Measurements from ENCODE around the gene ATP5PF.
A peak's percentile ranks its signal among the peaks of the same experiment; 100 is the strongest.
"Not testable (repeated sequence)": the region's sequence is repeated elsewhere in the genome, so short reads cannot be mapped to it uniquely, and the experiment has no call there.

Gene ATP5PF

DNA sequence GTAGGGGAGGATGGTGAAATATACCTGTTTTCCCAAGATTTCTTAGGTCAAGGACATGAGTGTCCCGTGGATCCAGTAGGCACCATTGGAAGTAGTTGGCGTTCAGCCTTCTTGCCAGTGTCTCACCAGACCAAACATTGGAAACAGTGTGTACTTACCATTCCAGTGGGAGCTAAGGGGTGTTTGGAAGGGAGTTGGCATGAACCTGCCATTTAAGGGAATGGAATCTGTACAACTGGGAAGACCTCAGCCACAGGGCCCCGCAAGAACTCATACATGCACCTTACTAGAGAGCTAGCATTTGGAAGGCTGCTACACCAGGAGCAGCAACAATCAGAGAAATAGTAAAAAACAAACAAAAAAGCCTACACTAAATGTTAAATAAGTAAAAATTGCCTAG, 12.7 kb downstream of the ATP5PF start:
- no peak for DNase-seq

GRCh38 chr21:25717491-25718147, 17.1 kb downstream of the ATP5PF start:
- DNase-seq = no peak

DNA sequence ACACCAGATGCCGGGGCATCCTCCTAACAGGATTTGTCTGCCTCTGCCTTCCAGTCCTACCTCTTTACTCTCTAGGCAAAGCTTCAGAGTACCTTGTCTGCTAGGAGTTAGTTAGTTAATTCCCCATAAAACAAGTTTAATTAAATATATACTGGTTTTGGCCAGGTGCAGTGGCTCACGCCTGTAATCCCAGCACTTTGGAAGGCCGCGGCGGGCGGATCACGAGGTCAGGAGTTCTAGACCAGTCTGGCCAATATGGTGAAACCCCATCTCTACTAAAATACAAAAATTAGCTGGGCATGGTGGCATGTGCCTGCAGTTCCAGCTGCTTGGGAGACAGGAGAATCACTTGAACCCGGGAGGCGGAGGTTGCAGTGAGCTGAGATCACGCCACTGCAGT, 20.6 kb downstream of the ATP5PF start:
- DNase-seq = not testable (repeated sequence)

DNA sequence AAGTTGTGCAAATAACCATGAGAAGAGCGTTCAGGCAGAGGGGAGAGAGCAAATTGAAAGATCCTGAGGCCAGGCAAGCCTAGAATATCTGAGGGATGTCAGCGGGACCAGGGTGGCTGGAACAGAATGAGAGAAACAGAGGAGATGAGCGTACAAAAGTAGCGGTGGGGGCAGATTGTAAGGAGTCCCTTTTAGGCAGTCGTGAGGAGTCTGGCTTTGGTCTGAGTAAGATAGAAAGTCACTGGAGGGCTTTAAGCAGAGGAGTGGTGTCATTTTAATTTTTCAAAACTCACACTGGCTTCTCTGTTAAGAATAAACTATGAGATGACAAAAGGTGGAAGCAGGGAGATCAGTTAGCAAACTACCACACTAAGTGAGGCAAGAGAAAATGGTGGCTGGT, 24.2 kb downstream of the ATP5PF start:
- DNase-seq = no peak

DNA sequence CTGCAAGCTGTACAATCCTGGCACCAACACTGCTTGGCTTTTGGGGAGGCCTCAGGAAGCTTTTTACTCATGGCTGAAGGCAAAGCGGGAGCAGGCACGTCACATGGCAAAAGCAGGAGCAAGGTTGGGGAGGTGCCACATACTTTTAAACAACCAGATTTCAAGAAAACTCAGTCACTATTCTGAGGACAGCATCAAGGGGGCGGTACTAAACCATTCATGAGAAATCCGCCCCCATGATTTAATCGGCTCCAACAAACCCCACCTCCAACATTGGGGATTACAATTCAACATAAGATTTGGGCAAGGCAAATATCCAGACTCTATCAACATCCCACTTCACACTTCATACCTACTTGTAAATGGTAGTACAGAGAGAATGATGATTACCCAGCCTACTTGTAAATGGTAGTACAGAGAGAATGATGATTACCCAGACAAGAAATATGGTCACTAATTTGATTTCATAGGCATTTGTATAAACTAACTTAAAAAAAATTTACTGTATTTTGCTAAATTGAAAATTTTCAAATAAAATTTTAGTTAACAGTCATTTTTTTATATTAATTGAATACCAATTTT, 24.9 kb downstream of the ATP5PF start:
- DNase-seq = no peak

DNA sequence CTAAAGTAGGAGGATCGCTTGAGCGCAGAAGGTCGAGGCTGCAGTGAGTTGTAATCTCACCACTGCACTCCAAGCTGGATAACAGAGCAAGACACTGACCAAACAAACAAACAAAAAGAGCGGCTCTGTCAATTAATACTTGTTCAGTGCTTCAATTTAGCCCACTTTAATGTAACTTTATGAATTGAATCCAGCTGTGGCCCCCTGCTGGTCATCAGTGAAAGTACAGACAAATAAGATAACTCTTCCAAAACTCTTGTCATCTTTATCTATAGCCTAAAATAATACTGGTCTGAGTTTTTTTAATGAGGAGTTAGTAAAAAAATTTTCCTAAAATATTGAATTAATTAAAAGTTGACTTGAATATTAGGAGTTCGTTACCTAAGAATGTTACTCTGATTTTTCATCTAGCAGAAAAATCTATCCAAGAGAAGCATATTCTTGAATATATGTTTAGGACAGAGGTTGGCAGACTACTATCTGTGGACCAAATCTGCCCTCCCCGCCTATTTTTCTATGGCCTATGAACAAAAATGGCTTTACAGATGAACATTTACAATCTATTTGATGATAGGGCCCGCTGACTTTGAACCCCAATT, 26.1 kb downstream of the ATP5PF start:
- DNase-seq = peak; percentile 63

- no peak for DNase-seq
These were observed 33.2 kb downstream of the ATP5PF start for GRCh38 chr21:25701529-25701928.

DNA sequence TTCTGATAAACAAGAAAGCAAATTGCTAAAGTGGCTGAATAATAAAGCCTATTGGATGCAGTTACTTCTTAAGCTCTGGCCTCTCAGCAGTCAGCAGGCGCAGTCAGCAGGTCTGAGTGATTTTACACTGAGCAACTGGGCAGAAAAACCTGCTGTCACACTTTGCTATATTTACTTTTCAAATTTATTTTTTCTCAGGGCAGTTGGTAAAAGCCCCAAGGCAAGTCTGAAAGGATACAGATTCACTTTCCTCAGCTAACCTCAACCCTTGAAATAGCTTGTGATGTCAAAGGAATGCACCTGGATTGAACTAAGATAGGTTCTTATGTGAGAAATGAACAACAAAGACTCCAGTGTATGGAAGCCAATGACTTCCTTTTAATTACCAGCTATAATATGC, 34.0 kb downstream of the ATP5PF start:
- DNase-seq = no peak

GRCh38 chr21:25695461-25695860, 39.2 kb downstream of the ATP5PF start:
- not testable (repeated sequence) for DNase-seq

GRCh38 chr21:25691976-25692375, 42.7 kb downstream of the ATP5PF start:
- no peak for DNase-seq

DNA sequence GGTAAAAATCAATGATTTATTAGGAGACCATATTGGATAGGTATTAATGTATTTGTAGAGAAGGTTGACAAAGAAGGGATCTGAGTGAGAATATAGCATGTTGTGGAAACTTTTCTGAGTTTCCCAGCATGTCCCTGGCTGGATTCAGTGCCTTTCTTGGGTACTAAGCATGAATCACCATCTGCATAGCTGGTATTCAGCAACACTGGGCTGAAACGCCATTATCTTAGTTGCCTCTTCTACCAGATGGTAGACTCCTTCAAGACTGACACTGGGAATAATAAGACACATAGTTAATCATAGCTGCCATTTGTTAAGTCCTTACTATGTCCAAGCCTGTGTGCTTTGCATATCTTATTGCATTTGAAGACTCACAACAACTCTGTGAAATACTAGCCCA, 45.5 kb downstream of the ATP5PF start:
- DNase-seq = no peak

DNA sequence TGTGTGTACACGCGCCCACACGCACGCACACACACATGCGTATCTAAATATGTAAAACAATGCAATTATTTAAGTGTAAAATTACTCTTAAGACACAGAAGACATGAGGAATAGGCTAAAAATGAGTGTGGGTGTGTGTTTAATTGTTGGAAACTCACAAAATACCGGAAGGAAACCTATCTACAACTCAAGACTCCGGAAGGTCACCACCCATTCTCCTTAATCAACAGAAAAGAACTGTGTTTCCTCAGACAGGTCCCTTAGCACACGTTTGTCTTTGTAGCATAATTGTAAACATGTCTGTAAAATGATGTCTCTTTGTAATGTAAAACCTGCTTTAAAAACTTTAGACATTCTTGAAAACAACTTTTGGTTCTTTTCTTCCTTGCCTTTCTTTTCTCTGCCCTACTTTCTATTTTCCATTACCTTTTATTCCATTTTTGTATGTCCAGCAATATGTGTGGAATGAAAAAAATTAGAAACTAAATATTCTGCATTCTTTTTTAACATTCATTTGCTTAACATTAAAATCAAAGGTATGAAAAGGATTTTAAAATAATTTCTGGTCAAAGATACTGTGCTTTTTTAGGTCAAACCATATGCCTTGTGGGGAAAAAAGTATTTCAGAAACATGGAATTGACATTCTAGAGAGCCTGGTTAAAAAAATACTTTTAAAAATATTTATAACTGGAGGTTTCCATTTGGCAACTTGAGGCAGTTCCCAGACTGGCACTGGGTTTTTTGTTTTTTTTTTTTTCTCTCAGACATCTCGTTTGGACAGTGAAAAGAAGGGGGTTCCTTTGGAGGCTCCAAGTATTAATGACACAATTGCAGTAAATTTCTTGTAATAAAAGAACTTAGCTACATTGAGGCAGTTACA, 46.2 kb downstream of the ATP5PF start:
- DNase-seq = no peak

DNA sequence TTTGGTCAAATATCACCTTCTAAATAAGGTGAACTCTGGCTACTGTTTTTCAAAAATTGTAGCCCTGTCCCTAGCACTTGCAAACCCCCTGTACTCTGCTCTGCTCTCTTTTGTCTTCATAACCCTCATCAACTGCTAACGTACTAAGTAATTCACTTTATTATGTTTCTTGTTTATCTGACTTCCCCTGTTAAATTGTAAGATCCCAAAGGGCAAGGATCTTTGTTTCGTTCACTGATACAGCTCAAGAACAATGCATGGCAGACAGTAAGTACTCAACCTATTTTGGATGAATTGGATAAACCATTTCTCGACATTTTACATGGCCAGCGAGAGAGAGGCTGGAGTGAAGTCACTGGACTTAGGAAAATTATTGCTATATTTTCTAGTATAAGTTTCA, 46.9 kb downstream of the ATP5PF start:
- no peak for DNase-seq

GRCh38 chr21:25682382-25682781, 52.3 kb downstream of the ATP5PF start:
- DNase-seq = no peak

DNA sequence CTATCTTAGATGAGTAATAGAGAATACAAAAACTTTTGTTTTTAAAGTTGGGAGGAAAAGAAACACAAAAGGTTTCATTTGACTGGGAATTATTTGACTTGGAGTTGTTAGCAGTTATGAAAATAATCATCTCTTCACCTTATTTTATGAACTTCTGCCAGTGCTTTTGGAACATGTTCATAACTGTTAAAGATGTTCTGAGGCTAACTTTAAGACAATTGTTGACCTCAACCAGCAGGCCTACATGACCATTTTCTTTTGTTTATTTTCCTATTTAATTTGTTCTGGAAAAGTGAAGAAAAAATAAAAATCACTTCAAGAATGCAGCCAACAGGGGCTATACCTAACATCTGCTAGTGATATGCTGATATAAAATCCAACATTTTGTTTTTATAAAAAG, 58.3 kb downstream of the ATP5PF start:
- DNase-seq = no peak
